KOPT-K1 (cell line): ENCODE results near the gene RBMS3.
"Not testable (repeated sequence)": the region's sequence is repeated elsewhere in the genome, so short reads cannot be mapped to it uniquely, and the experiment has no call there.

ENCODE experiments used
- H3K27ac ChIP-seq: fragments of 200-600 bp; sonication (generic); 2 replicates; pipeline ENCODE4 v1.5.1; 2016; ENCODE audit warnings: antibody characterized with exemption, mild to moderate bottlenecking, low read depth, low read length; ENCODE audit not compliant: poor library complexity, severe bottlenecking
- H3K36me3 ChIP-seq: fragments of 200-600 bp; sonication (generic); 2 replicates; pipeline ENCODE4 v1.5.1; 2017; ENCODE audit warnings: antibody characterized with exemption, mild to moderate bottlenecking, low read length, moderate library complexity; ENCODE audit not compliant: insufficient read depth
- H3K9me3 ChIP-seq: fragments of 200-600 bp; sonication (generic); 2 replicates; pipeline ENCODE4 v1.5.1; 2017; ENCODE audit warnings: antibody characterized with exemption, low read length, mild to moderate bottlenecking; ENCODE audit not compliant: insufficient read depth, poor library complexity, severe bottlenecking

RBMS3 gene

GRCh38 chr3:29313981-29314726, 33.3 kb downstream of the RBMS3 start:
- Histone ChIP-seq H3K36me3 (no peaks in the 10 kb centered on the region), H3K27ac (no peak overlapping the region), H3K9me3 (no peaks in the 10 kb centered on the region)

DNA sequence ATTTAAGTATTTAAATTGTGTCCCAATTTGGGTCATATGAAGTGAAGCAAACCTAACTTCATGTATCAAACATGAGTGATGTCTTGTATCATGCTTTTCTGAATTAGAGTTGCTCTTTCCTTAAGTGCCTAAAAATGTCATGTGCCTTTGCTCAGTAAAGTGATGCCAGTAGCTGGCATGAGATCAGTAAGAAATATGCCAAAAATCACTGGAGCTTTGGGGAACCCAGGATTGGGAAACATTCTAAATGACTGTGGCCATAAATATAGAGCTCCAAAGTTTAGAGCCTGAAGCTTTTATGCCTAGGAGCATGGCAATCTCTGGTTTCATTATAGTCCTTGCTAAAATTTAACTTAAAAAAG, 33.8 kb downstream of the RBMS3 start:
- no peaks in the 10 kb centered on the region for H3K9me3 ChIP-seq
- H3K36me3 ChIP-seq, result no peaks in the 10 kb centered on the region
- no peak overlapping the region for H3K27ac ChIP-seq

GRCh38 chr3:29317659-29318173, 36.8 kb downstream of the RBMS3 start:
- no peaks in the 10 kb centered on the region for H3K9me3 ChIP-seq
- no peaks in the 10 kb centered on the region for H3K36me3 ChIP-seq
- no peak overlapping the region for H3K27ac ChIP-seq

DNA sequence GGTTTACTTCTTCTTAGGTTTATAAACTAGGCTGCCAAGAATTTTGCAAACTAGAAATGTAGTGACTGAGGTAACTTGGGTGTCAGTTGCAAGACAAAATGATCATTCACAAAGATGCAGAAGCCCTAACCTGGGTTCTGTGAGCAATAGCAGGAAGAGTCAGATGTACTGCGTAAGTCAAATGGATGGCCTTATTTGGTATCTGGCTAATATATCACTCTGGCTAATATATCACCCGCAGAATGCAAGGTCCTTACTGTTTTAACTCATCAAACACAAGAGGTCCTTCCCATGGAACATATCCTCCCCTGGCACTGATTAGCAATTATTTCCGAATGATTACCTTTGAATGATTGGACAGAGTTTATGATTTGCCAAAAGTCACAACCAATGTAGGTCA, 37.4 kb downstream of the RBMS3 start:
- Histone ChIP-seq H3K36me3 (no peaks in the 10 kb centered on the region), H3K9me3 (no peaks in the 10 kb centered on the region), H3K27ac (no peak overlapping the region)

- Histone ChIP-seq H3K27ac (no peak overlapping the region), H3K36me3 (no peaks in the 10 kb centered on the region), H3K9me3 (no peaks in the 10 kb centered on the region)
These were observed 38.4 kb downstream of the RBMS3 start for GRCh38 chr3:29319262-29319661.

- H3K36me3 ChIP-seq, result no peaks in the 10 kb centered on the region
- H3K9me3 ChIP-seq, result no peaks in the 10 kb centered on the region
- H3K27ac ChIP-seq, result no peak overlapping the region
These were observed 38.9 kb downstream of the RBMS3 start for GRCh38 chr3:29319798-29320197.

- no peaks in the 10 kb centered on the region for H3K36me3 ChIP-seq
- H3K27ac ChIP-seq, result no peak overlapping the region
- H3K9me3 ChIP-seq, result no peaks in the 10 kb centered on the region
These were observed 41.7 kb downstream of the RBMS3 start for GRCh38 chr3:29322586-29322985.

DNA sequence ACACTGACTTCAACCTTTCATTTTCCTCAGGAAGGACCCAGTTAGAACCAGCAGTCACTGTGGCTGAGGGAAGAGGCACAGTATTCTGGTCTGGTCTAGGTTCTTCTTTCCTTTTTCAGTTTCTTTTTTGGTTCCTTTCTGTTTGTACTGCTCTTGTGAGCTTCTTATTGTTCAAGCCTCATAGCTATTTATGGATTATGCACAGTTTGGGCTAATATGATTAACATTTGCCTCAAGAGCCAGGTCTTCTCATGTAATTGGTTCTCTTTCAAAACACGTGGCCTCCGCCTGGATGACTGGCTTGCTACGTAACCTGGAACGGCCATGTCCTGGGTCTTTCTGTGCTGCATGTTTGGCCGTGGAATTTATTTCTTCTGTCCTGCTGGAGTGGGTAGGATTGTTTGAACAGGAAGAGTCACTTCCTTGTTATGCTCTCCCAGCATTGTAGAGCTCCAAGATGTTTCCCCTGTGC, 43.3 kb downstream of the RBMS3 start:
- Histone ChIP-seq H3K9me3 (no peaks in the 10 kb centered on the region), H3K36me3 (no peaks in the 10 kb centered on the region), H3K27ac (no peak overlapping the region)

DNA sequence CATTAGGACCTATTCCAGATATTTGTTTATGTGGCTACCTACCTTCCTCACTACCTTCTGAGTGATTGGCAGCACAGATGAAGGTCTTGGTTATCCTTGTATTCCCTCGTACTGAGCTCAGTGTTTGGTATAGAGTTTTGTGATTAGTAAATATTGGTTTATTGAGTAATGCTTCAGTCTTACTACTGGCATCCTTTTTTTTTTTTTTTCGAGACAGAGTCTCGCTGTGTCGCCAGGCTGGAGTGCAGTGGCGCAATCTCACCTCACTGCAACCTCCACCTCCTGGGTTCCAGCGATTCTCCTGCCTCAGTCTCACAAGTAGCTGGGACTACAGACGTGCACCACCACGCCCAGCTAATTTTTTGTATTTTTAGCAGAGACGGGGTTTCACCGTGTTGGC, 45.7 kb downstream of the RBMS3 start:
- H3K9me3 ChIP-seq, H3K36me3 ChIP-seq, H3K27ac ChIP-seq: not testable (repeated sequence)

- H3K27ac ChIP-seq, result no peak overlapping the region
- H3K36me3 ChIP-seq, result no peaks in the 10 kb centered on the region
- no peaks in the 10 kb centered on the region for H3K9me3 ChIP-seq
These were observed 49.4 kb downstream of the RBMS3 start for GRCh38 chr3:29329986-29330890.

DNA sequence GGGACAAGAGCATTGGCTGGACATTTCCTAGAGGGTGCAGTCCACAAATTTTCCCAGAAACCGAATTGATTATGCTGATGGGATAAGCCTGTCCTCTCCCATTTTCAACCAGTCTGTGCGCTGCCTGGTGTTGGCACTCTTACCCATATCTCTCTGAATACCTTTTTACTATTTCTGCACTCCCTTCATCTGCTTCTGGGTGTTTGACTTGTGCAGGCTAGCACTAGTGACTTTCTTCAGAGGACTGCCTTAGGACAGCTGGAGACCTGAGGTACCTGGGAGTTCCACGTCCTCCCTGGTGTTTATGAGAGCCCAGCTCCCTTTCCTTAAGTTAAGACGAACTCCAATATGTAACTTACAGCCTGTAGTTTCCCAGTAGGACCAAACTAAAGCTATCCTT, 50.2 kb downstream of the RBMS3 start:
- no peak overlapping the region for H3K27ac ChIP-seq
- H3K36me3 ChIP-seq, result no peaks in the 10 kb centered on the region
- H3K9me3 ChIP-seq, result no peaks in the 10 kb centered on the region

GRCh38 chr3:29331456-29332194, 50.8 kb downstream of the RBMS3 start:
- H3K9me3 ChIP-seq, result no peaks in the 10 kb centered on the region
- no peak overlapping the region for H3K27ac ChIP-seq
- no peaks in the 10 kb centered on the region for H3K36me3 ChIP-seq

- Histone ChIP-seq H3K27ac (no peak overlapping the region), H3K9me3 (no peaks in the 10 kb centered on the region), H3K36me3 (no peaks in the 10 kb centered on the region)
These were observed 51.3 kb downstream of the RBMS3 start for GRCh38 chr3:29332195-29332637.

DNA sequence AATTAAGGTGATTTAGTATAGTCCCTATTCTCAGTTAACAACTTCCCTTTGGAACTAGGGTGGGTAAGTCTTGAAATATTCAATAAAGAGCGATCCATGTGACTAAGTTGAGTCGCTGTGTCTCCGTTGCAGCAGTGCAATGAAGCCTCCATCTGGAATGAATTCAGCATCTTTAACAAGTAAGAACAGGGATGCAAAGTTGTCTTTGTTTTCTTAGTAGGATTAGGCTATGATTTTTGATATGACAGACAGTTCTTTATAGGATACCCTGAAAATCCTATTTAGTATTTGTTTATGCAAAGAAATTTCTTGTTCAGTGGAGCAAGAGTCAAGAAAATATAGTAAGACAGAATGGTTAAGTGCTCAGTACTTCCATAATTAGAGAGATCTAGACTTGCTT, 52.7 kb downstream of the RBMS3 start:
- no peaks in the 10 kb centered on the region for H3K9me3 ChIP-seq
- no peak overlapping the region for H3K27ac ChIP-seq
- no peaks in the 10 kb centered on the region for H3K36me3 ChIP-seq

DNA sequence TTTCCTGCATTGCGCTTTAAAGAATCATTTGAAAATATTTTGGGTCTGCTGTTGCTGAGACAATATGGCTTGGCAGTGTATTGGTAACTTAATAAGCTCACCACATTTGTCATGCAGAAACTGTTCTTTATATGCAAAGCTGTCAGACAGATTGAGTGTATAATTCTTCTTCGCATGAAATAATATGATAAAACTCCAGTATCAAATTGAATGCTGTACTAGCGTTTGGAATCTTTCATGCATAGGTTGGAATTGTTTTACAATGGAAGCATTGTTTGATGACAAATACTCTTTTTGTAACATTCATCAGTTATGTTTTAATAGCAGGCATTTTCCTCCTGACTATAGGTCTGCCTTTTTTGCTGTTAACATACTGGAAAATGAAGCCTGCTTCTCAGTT, 53.8 kb downstream of the RBMS3 start:
- H3K27ac ChIP-seq, result no peak overlapping the region
- H3K36me3 ChIP-seq, result no peaks in the 10 kb centered on the region
- no peaks in the 10 kb centered on the region for H3K9me3 ChIP-seq
